Breast epithelium (tissue), 4 donors: Measurements from ENCODE around the gene CNOT1. TPM values are rescaled to one million over a fixed set of nuclear protein-coding genes. Genes with fewer than 3 reads are reported as not detected.

Experiments
- DNase-seq, 2 donors: peaks; one replicate each; pipeline ENCODE4 v3.0.0-alpha.2; 2019; ENCODE audit warnings: low spot score in 2 of 2
- H3K27ac ChIP-seq, 2 donors: fragments of 200-600 bp; sonication (generic) in 1 of 2; one replicate each; pipeline ENCODE4 v1.5.1; 2016 to 2019; ENCODE audit warnings: mild to moderate bottlenecking in 1 of 2
- H3K27me3 ChIP-seq, 2 donors: fragments of 200-600 bp; sonication (generic) in 1 of 2; one replicate each; pipeline versions ENCODE4 v1.5.1 to v1.6.0; 2017 to 2019; ENCODE audit warnings: control low read depth in 1 of 2, mild to moderate bottlenecking in 1 of 2
- H3K36me3 ChIP-seq: fragments of 200-600 bp; one replicate; pipeline ENCODE4 v1.5.1; 2019
- H3K4me1 ChIP-seq, 2 donors: fragments of 200-600 bp; sonication (generic); one replicate each; pipeline ENCODE4 v1.5.1; 2016 to 2019; ENCODE audit warnings: control low read depth in 1 of 2
- H3K4me3 ChIP-seq, 3 donors: fragments of 200-600 bp; sonication (generic); 1 replicate in 2 of 3; 2 replicates in 1 of 3; pipeline ENCODE4 v1.5.1; 2016 to 2019; ENCODE audit warnings: mild to moderate bottlenecking in 3 of 3, moderate library complexity in 2 of 3
- H3K9me3 ChIP-seq, 2 donors: fragments of 200-600 bp; sonication (generic) in 1 of 2; one replicate each; pipeline ENCODE4 v1.5.1; 2016 to 2019; ENCODE audit warnings: control low read depth in 1 of 2
- POLR2A ChIP-seq: fragments of 450-650 bp; IDR thresholded peaks from one replicate; pipeline ENCODE4 v1.6.1; 2016; ENCODE audit warnings: antibody characterized with exemption, mild to moderate bottlenecking, moderate library complexity
- POLR2AphosphoS5 ChIP-seq, 3 donors: sonication (generic); formaldehyde crosslinking; IDR thresholded peaks; one replicate each; pipeline ENCODE4 v1.6.1; 2017; ENCODE audit warnings: antibody characterized with exemption in 3 of 3
- intact Hi-C: fragments of 100-400 bp; cut with DNase I; formaldehyde crosslinking; loops from one replicate; pipeline ENCODE4 v1.15.1; 2023; ENCODE audit warnings: low total_unique reads
- total RNA-seq, 3 donors: library from RNA; depleted of rRNA; stranded (reverse); fragments of >200 nt; gene quantifications; one replicate each; pipeline ENCODE4 v1.1.0, GENCODE V29; 2016
- TF ChIP-seq, protein P1 (sequence below), 3 donors: fragments of 450-650 bp; IDR thresholded peaks; one replicate each; pipeline ENCODE4 v1.5.1; 2016 to 2017; ENCODE audit warnings: antibody characterized with exemption in 3 of 3, mild to moderate bottlenecking in 3 of 3, moderate library complexity in 3 of 3

The CNOT1 gene
- total RNA-seq, 3 donors from 2014 or later = 106 to 140 (median 117) TPM

DNA sequence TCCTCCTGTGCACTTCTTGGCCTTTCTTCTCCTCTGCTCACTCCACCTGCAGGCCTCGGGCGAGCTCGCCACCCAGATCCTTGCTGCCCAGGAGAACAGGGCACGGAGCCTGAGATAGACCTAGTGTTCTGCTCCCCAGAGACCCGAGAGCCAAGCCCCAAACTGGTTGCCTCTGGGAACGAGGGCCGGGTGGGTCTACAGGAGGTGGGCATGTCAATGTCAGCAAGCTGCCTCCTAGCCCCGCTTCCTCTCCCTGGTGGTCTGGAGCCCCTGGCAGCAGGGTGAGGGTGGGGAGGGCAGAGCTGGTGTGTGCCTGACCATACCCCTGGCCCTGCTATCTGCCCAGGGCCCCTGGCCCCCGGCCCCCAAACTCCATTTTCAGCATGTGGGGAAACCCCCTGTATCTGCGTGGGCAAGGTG, 130.5 kb downstream of the CNOT1 start:
- Histone ChIP-seq H3K27me3 (peaks cover 3 to 24% of the 10 kb centered on the region in 2 donors), H3K27ac (no peak overlapping the region), H3K4me3 (no peak overlapping the region), H3K36me3 (no peaks in the 10 kb centered on the region), H3K9me3 (no peaks in the 10 kb centered on the region), H3K4me1 (no peaks in the 10 kb centered on the region)
- TF ChIP-seq POLR2AphosphoS5 (IDR thresholded peaks at IDR 0.05) (no peak), POLR2A (no peak)
- TF ChIP-seq, protein P1, sequence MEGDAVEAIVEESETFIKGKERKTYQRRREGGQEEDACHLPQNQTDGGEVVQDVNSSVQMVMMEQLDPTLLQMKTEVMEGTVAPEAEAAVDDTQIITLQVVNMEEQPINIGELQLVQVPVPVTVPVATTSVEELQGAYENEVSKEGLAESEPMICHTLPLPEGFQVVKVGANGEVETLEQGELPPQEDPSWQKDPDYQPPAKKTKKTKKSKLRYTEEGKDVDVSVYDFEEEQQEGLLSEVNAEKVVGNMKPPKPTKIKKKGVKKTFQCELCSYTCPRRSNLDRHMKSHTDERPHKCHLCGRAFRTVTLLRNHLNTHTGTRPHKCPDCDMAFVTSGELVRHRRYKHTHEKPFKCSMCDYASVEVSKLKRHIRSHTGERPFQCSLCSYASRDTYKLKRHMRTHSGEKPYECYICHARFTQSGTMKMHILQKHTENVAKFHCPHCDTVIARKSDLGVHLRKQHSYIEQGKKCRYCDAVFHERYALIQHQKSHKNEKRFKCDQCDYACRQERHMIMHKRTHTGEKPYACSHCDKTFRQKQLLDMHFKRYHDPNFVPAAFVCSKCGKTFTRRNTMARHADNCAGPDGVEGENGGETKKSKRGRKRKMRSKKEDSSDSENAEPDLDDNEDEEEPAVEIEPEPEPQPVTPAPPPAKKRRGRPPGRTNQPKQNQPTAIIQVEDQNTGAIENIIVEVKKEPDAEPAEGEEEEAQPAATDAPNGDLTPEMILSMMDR (IDR thresholded peaks at IDR 0.05) = no peak
- intact Hi-C loops = no loop called here
- no peak for DNase-seq

GRCh38 chr16:58498341-58499091, 131.1 kb downstream of the CNOT1 start:
- Histone ChIP-seq H3K4me3 (no peak overlapping the region), H3K36me3 (no peaks in the 10 kb centered on the region), H3K9me3 (no peaks in the 10 kb centered on the region), H3K4me1 (no peaks in the 10 kb centered on the region), H3K27me3 (peaks cover 3 to 24% of the 10 kb centered on the region in 2 donors), H3K27ac (no peak overlapping the region)
- peak in 1 of 2 donors; percentile 42 for DNase-seq
- no peak for TF ChIP-seq POLR2AphosphoS5 (IDR thresholded peaks at IDR 0.05)
- no peak for TF ChIP-seq POLR2A
- TF ChIP-seq, protein P1 (IDR thresholded peaks at IDR 0.05) = no peak
- intact Hi-C loops = no loop called here

DNA sequence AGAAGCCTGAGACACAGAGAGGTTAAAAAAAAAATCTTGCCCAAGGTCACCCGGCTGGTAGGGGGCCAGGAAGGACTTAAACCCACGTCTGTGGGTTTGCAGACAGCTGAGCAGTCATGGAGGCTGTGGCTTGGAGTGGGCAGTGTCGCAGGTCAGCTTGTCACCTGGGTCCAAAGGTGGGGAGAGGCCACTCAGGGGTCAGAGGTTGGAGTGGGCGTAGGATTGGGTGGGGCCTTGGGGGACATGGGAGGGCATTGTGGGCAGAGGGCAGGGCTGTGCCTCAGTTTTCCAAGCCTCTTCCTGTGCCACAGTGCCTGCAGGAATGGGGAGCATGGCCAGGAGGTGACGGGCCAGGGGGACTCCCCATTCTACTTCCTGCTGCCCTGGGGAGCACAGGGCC, 131.7 kb downstream of the CNOT1 start:
- intact Hi-C loops = no loop called here
- no peak for TF ChIP-seq POLR2AphosphoS5 (IDR thresholded peaks at IDR 0.05)
- no peak for TF ChIP-seq POLR2A
- TF ChIP-seq, protein P1 (IDR thresholded peaks at IDR 0.05) = no peak
- peak in 1 of 2 donors; percentile 35 for DNase-seq

GRCh38 chr16:58497468-58497867, 132.2 kb downstream of the CNOT1 start:
- no peak overlapping the region for H3K27ac ChIP-seq
- no peaks in the 10 kb centered on the region for H3K9me3 ChIP-seq
- intact Hi-C loops = no loop called here
- H3K27me3 ChIP-seq = peaks cover 3 to 21% of the 10 kb centered on the region in 2 donors
- H3K36me3 ChIP-seq = no peaks in the 10 kb centered on the region
- no peak overlapping the region for H3K4me3 ChIP-seq
- no peaks in the 10 kb centered on the region for H3K4me1 ChIP-seq
- no peak for DNase-seq
- TF ChIP-seq POLR2A (no peak), POLR2AphosphoS5 (IDR thresholded peaks at IDR 0.05) (no peak)
- TF ChIP-seq, protein P1 (IDR thresholded peaks at IDR 0.05) = no peak

More for the DNA sequence above, 131.7 kb downstream of the CNOT1 start:
- H3K27me3 ChIP-seq = peaks cover 3 to 24% of the 10 kb centered on the region in 2 donors
- no peaks in the 10 kb centered on the region for H3K4me1 ChIP-seq
- H3K36me3 ChIP-seq = no peaks in the 10 kb centered on the region
- H3K27ac ChIP-seq = no peak overlapping the region
- no peak overlapping the region for H3K4me3 ChIP-seq
- no peaks in the 10 kb centered on the region for H3K9me3 ChIP-seq

- no peaks in the 10 kb centered on the region for H3K9me3 ChIP-seq
- H3K4me1 ChIP-seq = no peaks in the 10 kb centered on the region
- TF ChIP-seq, protein P1 (IDR thresholded peaks at IDR 0.05) = no peak
- TF ChIP-seq POLR2AphosphoS5 (IDR thresholded peaks at IDR 0.05) (no peak), POLR2A (no peak)
- peaks cover 0 to 6% of the 10 kb centered on the region in 2 donors for H3K27me3 ChIP-seq
- H3K4me3 ChIP-seq = peak overlapping the region in 1 of 3 donors; percentile 31
- H3K27ac ChIP-seq = peak overlapping the region in 1 of 2 donors; percentile 79
- no peak for DNase-seq
- H3K36me3 ChIP-seq = no peaks in the 10 kb centered on the region
- intact Hi-C loops = no loop called here
These were observed 133.9 kb downstream of the CNOT1 start for GRCh38 chr16:58495521-58496331.
